ENCODE measurements around the gene GRID1.
"Not testable (repeated sequence)": the region's sequence is repeated elsewhere in the genome, so short reads cannot be mapped to it uniquely, and the experiment has no call there.

Gene GRID1

GRCh38 chr10:86391986-86392722 is 25.6 kb upstream of the GRID1 start:
- DNase-seq (ENCODE audit: low read depth), result no peak

GRCh38 chr10:86391236-86391840 is 24.7 kb upstream of the GRID1 start:
- no peak for DNase-seq (ENCODE audit: low read depth)

- DNase-seq (ENCODE audit: low read depth), result no peak
Observed at GRCh38 chr10:86390337-86391120, 23.9 kb upstream of the GRID1 start.

- no peak for DNase-seq (ENCODE audit: low read depth)
Observed at GRCh38 chr10:86389441-86390193, 23.0 kb upstream of the GRID1 start.

- not testable (repeated sequence) for DNase-seq (ENCODE audit: low read depth)
Observed at GRCh38 chr10:86389109-86389440, 22.5 kb upstream of the GRID1 start.

GRCh38 chr10:86388119-86388704 is 21.6 kb upstream of the GRID1 start:
- DNase-seq (ENCODE audit: low read depth), result no peak

- no peak for DNase-seq (ENCODE audit: low read depth)
Observed at GRCh38 chr10:86387178-86387794, 20.7 kb upstream of the GRID1 start.

GRCh38 chr10:86385806-86386205 is 19.2 kb upstream of the GRID1 start:
- no peak for DNase-seq (ENCODE audit: low read depth)

GRCh38 chr10:86377797-86378146 is 11.2 kb upstream of the GRID1 start:
- DNase-seq (ENCODE audit: low read depth), result no peak

- peak; percentile 51 for DNase-seq (ENCODE audit: low read depth)
Observed at GRCh38 chr10:86376852-86377796, 10.5 kb upstream of the GRID1 start.

GRCh38 chr10:86376403-86376802 is 9.8 kb upstream of the GRID1 start:
- DNase-seq (ENCODE audit: low read depth), result no peak

GRCh38 chr10:86375204-86375603 is 8.6 kb upstream of the GRID1 start:
- no peak for DNase-seq (ENCODE audit: low read depth)

GRCh38 chr10:86374664-86375063 is 8.1 kb upstream of the GRID1 start:
- DNase-seq (ENCODE audit: low read depth), result no peak

- DNase-seq (ENCODE audit: low read depth), result no peak
Observed at GRCh38 chr10:86373828-86374227, 7.2 kb upstream of the GRID1 start.

- no peak for DNase-seq (ENCODE audit: low read depth)
Observed at GRCh38 chr10:86373251-86373650, 6.7 kb upstream of the GRID1 start.

GRCh38 chr10:86372784-86373239 is 6.2 kb upstream of the GRID1 start:
- no peak for DNase-seq (ENCODE audit: low read depth)

GRCh38 chr10:86372119-86372783 is 5.7 kb upstream of the GRID1 start:
- no peak for DNase-seq (ENCODE audit: low read depth)

- DNase-seq (ENCODE audit: low read depth), result no peak
Observed at GRCh38 chr10:86371691-86372090, 5.1 kb upstream of the GRID1 start.

- no peak for DNase-seq (ENCODE audit: low read depth)
Observed at GRCh38 chr10:86371116-86371515, 4.5 kb upstream of the GRID1 start.

- DNase-seq (ENCODE audit: low read depth), result no peak
Observed at GRCh38 chr10:86370006-86370585, 3.5 kb upstream of the GRID1 start.
